Mucosa of descending colon (tissue), 3 donors: ENCODE results near the gene CDC42EP5. TPM values are rescaled to one million over a fixed set of nuclear protein-coding genes. Genes with fewer than 3 reads are reported as not detected.
"Not testable (repeated sequence)": the region's sequence is repeated elsewhere in the genome, so short reads cannot be mapped to it uniquely, and the experiment has no call there.

Experiments
- ATAC-seq: fragments of 200-7000 bp; cut with Tn5 transposase; one replicate; pipeline ENCODE4 v1.9.1; 2020; ENCODE audit warnings: mild to moderate bottlenecking, moderate library complexity
- DNase-seq, 3 donors: peaks; one replicate each; pipeline ENCODE4 v3.0.0-alpha.2; 2020
- H3K36me3 ChIP-seq: fragments of 200-600 bp; one replicate; pipeline ENCODE4 v1.8.0; 2021; ENCODE audit warnings: low read depth, mild to moderate bottlenecking
- H3K4me1 ChIP-seq: fragments of 200-600 bp; one replicate; pipeline ENCODE4 v1.8.0; 2021; ENCODE audit warnings: low read depth, mild to moderate bottlenecking
- H3K4me3 ChIP-seq: fragments of 200-600 bp; one replicate; pipeline ENCODE4 v1.8.0; 2021; ENCODE audit warnings: mild to moderate bottlenecking
- H3K9me3 ChIP-seq: fragments of 200-600 bp; one replicate; pipeline ENCODE4 v1.8.0; 2021; ENCODE audit warnings: mild to moderate bottlenecking
- CTCF ChIP-seq: fragments of 200-600 bp; IDR thresholded peaks from one replicate; pipeline ENCODE4 v1.8.0; 2022; ENCODE audit warnings: antibody characterized with exemption, mild to moderate bottlenecking
- intact Hi-C, 2 donors: fragments of 100-400 bp; cut with DNase I in 1 of 2; cut with micrococcal nuclease in 1 of 2; formaldehyde crosslinking; loops; one replicate each; pipeline versions ENCODE4 v1.11.0 to v1.11.1; 2022; cut with DNase I, micrococcal nuclease
- total RNA-seq, 3 donors: library from RNA; stranded (reverse); fragmentation: NEBNext Ultra II Directional in 2 of 3; extraction: Animal tissue kit (Norgen Biotek cat#: 25700) in 2 of 3; gene quantifications; one replicate each; pipeline versions ENCODE4 v1.2.1 to v1.2.4, GENCODE V29; 2021 to 2023
- donor health status: DM: no; HTN: no; CAD: no; lungs with moderate emphysema.
- donor health status: DM: no; HTN: no; CAD: no.
- donor health status: DM: no; HTN: yes; CAD: no.

CDC42EP5 gene
- total RNA-seq, 3 donors from 2014 or later: 130 to 446 (median 319) TPM

- DNase-seq: no peak
- Histone ChIP-seq H3K4me3 (no peak overlapping the region), H3K4me1 (no peaks in the 10 kb centered on the region), H3K9me3 (no peaks in the 10 kb centered on the region), H3K36me3 (no peaks in the 10 kb centered on the region)
- no peak for ATAC-seq
- TF ChIP-seq CTCF: no peak
- intact Hi-C loops: no loop called here
These were observed 42.1 kb upstream of the CDC42EP5 start for GRCh38 chr19:54515156-54515555.

GRCh38 chr19:54509200-54509940 lies 36.3 kb upstream of the CDC42EP5 start:
- peak; percentile 80 for ATAC-seq
- DNase-seq: not testable (repeated sequence)

GRCh38 chr19:54508487-54508886 lies 35.4 kb upstream of the CDC42EP5 start:
- H3K4me3 ChIP-seq, intact Hi-C loops, H3K9me3 ChIP-seq, H3K36me3 ChIP-seq, DNase-seq, H3K4me1 ChIP-seq, ATAC-seq: not testable (repeated sequence)

More at GRCh38 chr19:54509200-54509940, 36.3 kb upstream of the CDC42EP5 start:
- H3K4me1 ChIP-seq, H3K36me3 ChIP-seq, H3K9me3 ChIP-seq, H3K4me3 ChIP-seq, intact Hi-C loops: not testable (repeated sequence)

- Histone ChIP-seq H3K4me3 (no peak overlapping the region), H3K4me1 (no peaks in the 10 kb centered on the region), H3K9me3 (no peaks in the 10 kb centered on the region), H3K36me3 (no peaks in the 10 kb centered on the region)
- ATAC-seq (no peak), DNase-seq (no peak)
- TF ChIP-seq CTCF: no peak
- intact Hi-C loops: no loop called here
These were observed 34.7 kb upstream of the CDC42EP5 start for GRCh38 chr19:54507824-54508223.

GRCh38 chr19:54507038-54507717 lies 34.1 kb upstream of the CDC42EP5 start:
- peak; percentile 14 for ATAC-seq
- DNase-seq, H3K4me3 ChIP-seq, intact Hi-C loops, H3K9me3 ChIP-seq, H3K36me3 ChIP-seq, H3K4me1 ChIP-seq: not testable (repeated sequence)

- Histone ChIP-seq H3K36me3 (no peaks in the 10 kb centered on the region), H3K9me3 (no peaks in the 10 kb centered on the region), H3K4me1 (no peaks in the 10 kb centered on the region), H3K4me3 (no peak overlapping the region)
- ATAC-seq (no peak), DNase-seq (no peak)
- intact Hi-C loops: no loop called here
- TF ChIP-seq CTCF: no peak
These were observed 33.0 kb upstream of the CDC42EP5 start for GRCh38 chr19:54506079-54506478.

GRCh38 chr19:54505542-54505941 lies 32.4 kb upstream of the CDC42EP5 start:
- not testable (repeated sequence) for ATAC-seq, H3K4me3 ChIP-seq

More at GRCh38 chr19:54505542-54505941, 32.4 kb upstream of the CDC42EP5 start:
- intact Hi-C loops, H3K4me1 ChIP-seq, DNase-seq, H3K36me3 ChIP-seq, H3K9me3 ChIP-seq: not testable (repeated sequence)
